ENCODE data around the gene TMPRSS9. TPM values are rescaled to one million over a fixed set of nuclear protein-coding genes. Genes with fewer than 3 reads are reported as not detected.

Gene TMPRSS9
- total and polyA plus RNA-seq, 9 donors = 0.05 to 0.51 (median 0.19) TPM; not detected in 1

DNA sequence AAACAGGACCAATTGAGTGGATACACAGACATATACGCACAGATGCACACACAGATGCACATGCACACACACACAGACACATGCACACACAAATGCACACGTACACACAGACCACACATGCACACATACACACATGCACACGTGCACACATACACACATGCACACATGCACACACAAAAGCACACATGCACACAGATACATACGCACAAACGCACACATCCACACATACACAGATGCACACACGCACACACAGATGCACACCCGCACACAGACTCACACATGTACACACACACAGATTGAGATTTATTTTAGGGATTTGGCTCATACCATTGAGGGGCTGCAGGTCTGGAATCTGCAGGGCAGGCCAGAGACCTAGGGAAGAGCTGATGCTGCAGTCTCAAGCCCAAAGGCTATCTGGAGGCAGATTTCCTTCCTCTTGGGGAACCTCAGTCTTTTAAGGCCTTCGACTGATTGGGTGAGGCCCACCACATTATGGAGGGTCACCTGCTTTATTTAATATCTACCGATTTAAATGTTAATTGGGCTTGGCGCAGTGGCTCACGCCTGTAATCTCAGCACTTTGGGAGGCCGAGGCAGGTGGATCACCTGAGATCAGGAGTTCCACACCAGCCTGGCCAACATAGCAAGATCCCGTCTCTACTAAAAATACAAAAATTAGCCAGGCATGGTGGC lies 22.6 kb downstream of the TMPRSS9 start:
- TF ChIP-seq, protein P1, sequence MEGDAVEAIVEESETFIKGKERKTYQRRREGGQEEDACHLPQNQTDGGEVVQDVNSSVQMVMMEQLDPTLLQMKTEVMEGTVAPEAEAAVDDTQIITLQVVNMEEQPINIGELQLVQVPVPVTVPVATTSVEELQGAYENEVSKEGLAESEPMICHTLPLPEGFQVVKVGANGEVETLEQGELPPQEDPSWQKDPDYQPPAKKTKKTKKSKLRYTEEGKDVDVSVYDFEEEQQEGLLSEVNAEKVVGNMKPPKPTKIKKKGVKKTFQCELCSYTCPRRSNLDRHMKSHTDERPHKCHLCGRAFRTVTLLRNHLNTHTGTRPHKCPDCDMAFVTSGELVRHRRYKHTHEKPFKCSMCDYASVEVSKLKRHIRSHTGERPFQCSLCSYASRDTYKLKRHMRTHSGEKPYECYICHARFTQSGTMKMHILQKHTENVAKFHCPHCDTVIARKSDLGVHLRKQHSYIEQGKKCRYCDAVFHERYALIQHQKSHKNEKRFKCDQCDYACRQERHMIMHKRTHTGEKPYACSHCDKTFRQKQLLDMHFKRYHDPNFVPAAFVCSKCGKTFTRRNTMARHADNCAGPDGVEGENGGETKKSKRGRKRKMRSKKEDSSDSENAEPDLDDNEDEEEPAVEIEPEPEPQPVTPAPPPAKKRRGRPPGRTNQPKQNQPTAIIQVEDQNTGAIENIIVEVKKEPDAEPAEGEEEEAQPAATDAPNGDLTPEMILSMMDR (IDR thresholded peaks at IDR 0.05) = no peak
- TF ChIP-seq POLR2A (IDR thresholded peaks at IDR 0.05) (no peak), EP300 (IDR thresholded peaks at IDR 0.05) (no peak)
- no peak overlapping the region for H3K27ac ChIP-seq
- WGBS, 3 donors = 85 to 87% (median 87%) methylated on average over 13 of the region's 13 CpGs
- no peak overlapping the region for H3K4me3 ChIP-seq
- intact Hi-C loops (cut with DNase I) = loop anchor here in 1 of 4 donors (10.0 kb wide), 1 partner anchor 248 kb away; no protein-coding TSS in a partner anchor
- H3K4me1 ChIP-seq (ENCODE audit: insufficient read depth) = no peaks in the 10 kb centered on the region
- H3K27me3 ChIP-seq = no peaks in the 10 kb centered on the region
- H3K9me3 ChIP-seq = no peaks in the 10 kb centered on the region
- DNase-seq = no peak
- no peaks in the 10 kb centered on the region for H3K36me3 ChIP-seq

DNA sequence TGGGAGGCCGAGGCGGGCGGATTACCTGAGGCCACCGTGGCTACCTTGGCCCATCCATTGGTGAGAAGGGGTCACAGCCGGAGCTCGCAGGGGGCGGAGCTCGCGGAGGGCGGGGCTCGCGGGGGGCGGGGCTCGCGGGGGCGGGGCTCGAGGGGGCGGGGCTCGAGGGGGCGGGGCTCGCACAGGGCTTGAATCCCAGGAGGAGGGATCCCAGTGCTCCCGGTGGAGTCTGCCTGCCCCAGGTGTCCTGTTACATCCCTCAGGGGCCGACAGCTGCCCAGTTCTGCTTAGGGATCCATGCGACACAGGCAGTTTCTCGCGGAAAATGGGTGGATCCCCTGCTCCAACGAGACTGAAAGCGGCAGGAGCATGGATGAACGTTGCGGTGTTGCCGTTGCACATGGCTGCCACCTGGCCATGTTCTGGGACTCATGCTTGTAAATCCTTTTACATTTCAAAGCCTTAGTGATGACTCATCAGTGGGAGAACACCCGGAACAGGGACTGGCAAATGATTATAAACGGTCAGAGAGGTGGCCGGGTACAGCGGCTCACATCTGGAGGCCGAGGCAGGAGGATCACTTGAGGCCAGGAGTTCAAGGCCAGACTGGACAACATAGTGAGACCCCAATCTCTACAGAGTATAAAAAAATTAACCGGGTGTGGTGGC lies 25.1 kb downstream of the TMPRSS9 start:
- Histone ChIP-seq H3K4me3 (no peak overlapping the region), H3K36me3 (no peaks in the 10 kb centered on the region), H3K27me3 (no peaks in the 10 kb centered on the region), H3K27ac (no peak overlapping the region), H3K4me1 (ENCODE audit: insufficient read depth) (no peaks in the 10 kb centered on the region), H3K9me3 (no peaks in the 10 kb centered on the region)
- intact Hi-C loops (cut with DNase I) = loop anchor here in 2 of 4 donors (5.0 to 10.0 kb wide), 2 partner anchors 228 to 250 kb away; no protein-coding TSS in a partner anchor
- TF ChIP-seq POLR2A (IDR thresholded peaks at IDR 0.05) (no peak), EP300 (IDR thresholded peaks at IDR 0.05) (no peak)
- TF ChIP-seq, protein P1 (IDR thresholded peaks at IDR 0.05) = no peak
- whole genome bisulfite sequencing, 3 donors = 11 to 19% (median 18%) methylated on average over 24 to 37 of the region's 37 CpGs
- peak in 2 of 5 donors; percentile 21 to 42 for DNase-seq

DNA sequence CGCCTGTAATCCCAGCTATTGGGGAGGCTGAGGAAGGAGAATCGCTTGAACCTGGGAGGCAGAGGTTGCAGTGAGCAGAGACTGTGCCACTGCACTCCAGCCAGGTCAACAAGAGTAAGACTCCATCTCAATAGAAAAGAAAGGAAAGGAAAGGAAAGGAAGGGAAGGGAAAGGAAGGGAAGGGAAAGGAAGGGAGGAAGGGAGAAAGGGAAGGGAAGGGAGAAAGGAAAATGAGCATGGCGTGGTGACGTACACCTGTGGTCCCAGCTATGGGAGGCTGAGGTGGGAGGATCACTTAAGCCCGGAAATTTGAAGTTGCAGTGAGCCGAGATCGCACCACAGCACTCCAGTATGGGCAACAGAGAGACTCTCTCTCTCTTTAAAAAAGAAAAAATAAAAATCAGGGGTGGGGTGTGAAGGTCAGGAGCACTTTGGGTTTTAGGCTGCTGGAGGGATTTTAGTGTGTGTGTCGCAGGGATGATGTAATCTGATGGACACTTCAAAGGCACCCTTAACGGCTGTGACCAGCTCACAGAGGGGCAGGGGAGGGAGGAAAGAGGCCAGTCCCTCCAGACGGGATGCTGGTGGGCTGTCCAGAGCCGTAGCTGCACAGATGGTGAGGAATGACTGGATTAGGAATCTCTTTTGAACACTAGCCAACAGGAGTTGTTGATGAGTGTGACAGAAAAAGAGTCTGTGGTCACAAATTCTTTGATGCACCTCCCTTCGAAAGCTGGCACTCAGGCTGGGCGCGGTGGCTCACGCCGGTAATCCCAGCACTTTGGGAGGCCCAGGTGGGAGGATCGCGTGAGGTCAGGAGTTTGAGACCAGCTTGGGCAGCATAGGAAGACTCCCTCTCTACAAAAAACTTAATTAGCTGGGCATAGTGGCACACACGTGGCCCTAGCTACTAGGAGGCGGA lies 27.6 kb downstream of the TMPRSS9 start:
- no peaks in the 10 kb centered on the region for H3K27me3 ChIP-seq
- TF ChIP-seq, protein P1 (IDR thresholded peaks at IDR 0.05) = no peak
- TF ChIP-seq EP300 (IDR thresholded peaks at IDR 0.05) (no peak), POLR2A (IDR thresholded peaks at IDR 0.05) (no peak)
- H3K4me3 ChIP-seq = no peak overlapping the region
- no peak for DNase-seq
- intact Hi-C loops (cut with DNase I) = loop anchor here in 2 of 4 donors (5.0 to 10.0 kb wide), 2 partner anchors 230 to 253 kb away; no protein-coding TSS in a partner anchor
- 70 to 73% (median 71%) methylated on average over 20 of the region's 20 CpGs for WGBS, 3 donors
- no peaks in the 10 kb centered on the region for H3K4me1 ChIP-seq (ENCODE audit: insufficient read depth)
- no peak overlapping the region for H3K27ac ChIP-seq
- no peaks in the 10 kb centered on the region for H3K36me3 ChIP-seq
- H3K9me3 ChIP-seq = no peaks in the 10 kb centered on the region

DNA sequence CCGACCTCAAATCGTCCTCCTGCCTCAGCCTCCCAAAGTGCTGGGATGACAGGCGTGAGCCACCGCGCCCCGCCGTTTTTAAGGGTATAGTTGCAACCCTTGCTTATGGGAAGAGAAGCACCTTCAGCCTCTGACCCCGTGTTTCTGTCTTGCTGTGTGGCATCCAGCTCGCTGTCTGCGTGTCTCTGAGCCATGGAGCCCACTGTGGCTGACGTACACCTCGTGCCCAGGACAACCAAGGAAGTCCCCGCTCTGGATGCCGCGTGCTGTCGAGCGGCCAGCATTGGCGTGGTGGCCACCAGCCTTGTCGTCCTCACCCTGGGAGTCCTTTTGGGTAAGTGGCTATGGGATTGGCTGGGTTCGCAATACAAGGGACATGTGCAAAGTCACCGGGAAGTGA lies 29.5 kb downstream of the TMPRSS9 start:
- Histone ChIP-seq H3K27ac (no peak overlapping the region), H3K36me3 (no peaks in the 10 kb centered on the region), H3K4me3 (no peak overlapping the region), H3K27me3 (no peaks in the 10 kb centered on the region), H3K4me1 (ENCODE audit: insufficient read depth) (no peaks in the 10 kb centered on the region), H3K9me3 (no peaks in the 10 kb centered on the region)
- TF ChIP-seq, protein P1 (IDR thresholded peaks at IDR 0.05) = no peak
- no peak for TF ChIP-seq EP300 (IDR thresholded peaks at IDR 0.05)
- TF ChIP-seq POLR2A (IDR thresholded peaks at IDR 0.05) = no peak
- intact Hi-C loops (cut with DNase I) = loop anchor here in 2 of 4 donors (5.0 to 10.0 kb wide), 2 partner anchors 232 to 255 kb away; no protein-coding TSS in a partner anchor
- DNase-seq = no peak
- WGBS, 3 donors = 80 to 83% (median 80%) methylated on average over 21 of the region's 21 CpGs

Data from ovary (tissue), 9 donors.